Measurements from ENCODE around the gene HEPACAM2.

HEPACAM2 gene

GRCh38 chr7:93226310-93226709 lies at the start of gene HEPACAM2:
Gene HEPACAM2 (minus strand): TSS chr7:93226469.
- no peak for DNase-seq (ENCODE audit: low read depth in 1 of 2, low spot score in 1 of 2)
- no peak for TF ChIP-seq JUND (IDR thresholded peaks at IDR 0.05; ENCODE audit: low read depth)
- in situ Hi-C loops (cut with HindIII; ENCODE audit: low pct_unique_long_range_greater_than_20kb, low sequenced_read_pairs) = no loop called here

GRCh38 chr7:93265220-93265619 lies 39.0 kb upstream of the HEPACAM2 start:
- TF ChIP-seq JUND (IDR thresholded peaks at IDR 0.05; ENCODE audit: low read depth) = no peak
- no peak for DNase-seq (ENCODE audit: low read depth in 1 of 2, low spot score in 1 of 2)
- in situ Hi-C loops (cut with HindIII; ENCODE audit: low pct_unique_long_range_greater_than_20kb, low sequenced_read_pairs) = no loop called here

- in situ Hi-C loops (cut with HindIII; ENCODE audit: low pct_unique_long_range_greater_than_20kb, low sequenced_read_pairs) = no loop called here
- no peak for DNase-seq (ENCODE audit: low read depth in 1 of 2, low spot score in 1 of 2)
- TF ChIP-seq JUND (IDR thresholded peaks at IDR 0.05; ENCODE audit: low read depth) = no peak
Measured at GRCh38 chr7:93262535-93262934, 36.3 kb upstream of the HEPACAM2 start.

DNA sequence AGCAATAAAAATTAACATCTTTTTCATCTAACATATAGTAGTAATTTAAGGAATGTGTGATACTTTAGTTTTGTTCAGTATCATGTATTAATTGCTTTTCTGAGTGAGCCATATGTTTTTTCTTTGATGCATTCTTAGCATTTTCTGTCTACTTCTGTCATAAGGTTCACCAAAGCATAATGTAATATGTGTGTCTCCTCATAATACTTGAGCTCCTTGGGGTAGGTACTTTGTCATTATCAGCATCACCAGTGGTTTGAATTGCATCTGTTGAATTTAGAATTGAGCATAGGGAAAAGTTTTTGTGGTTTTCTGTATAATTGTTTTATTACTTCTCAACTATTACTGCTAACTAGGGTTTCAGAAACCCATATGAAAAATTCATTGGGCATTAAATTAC lies 32.4 kb upstream of the HEPACAM2 start:
- in situ Hi-C loops (cut with HindIII; ENCODE audit: low pct_unique_long_range_greater_than_20kb, low sequenced_read_pairs) = no loop called here
- DNase-seq (ENCODE audit: low read depth in 1 of 2, low spot score in 1 of 2) = no peak
- no peak for TF ChIP-seq JUND (IDR thresholded peaks at IDR 0.05; ENCODE audit: low read depth)

DNA sequence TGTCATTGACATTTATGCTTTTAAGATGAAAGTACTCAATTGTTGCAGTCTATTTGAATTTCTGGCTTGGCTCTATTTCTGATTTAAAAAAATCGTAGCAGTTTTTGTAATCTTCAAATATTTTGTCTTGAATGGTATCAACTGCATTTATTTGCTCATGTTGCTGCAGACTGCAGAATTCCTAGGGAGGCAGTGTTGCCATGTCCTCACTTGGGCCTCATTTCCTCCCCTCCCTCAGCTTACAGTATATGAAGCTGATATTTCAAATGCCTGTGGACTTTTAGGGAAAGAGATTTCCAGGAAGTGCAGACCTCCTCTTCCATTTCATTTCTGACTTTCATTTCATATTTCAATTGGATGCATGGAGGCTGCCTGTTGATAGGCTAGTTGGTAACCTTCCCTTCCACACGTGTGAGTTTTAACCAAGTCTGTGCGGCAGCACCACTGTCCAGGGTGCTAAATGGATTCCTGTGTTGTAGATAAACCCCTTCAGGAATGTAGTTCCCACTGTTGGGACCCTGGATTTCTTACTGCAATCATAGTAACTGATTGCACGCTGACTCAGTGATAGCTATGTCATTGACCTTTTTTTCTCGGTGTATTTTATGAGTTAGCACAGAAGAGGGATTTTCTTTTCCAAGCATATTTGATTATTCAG lies 23.4 kb upstream of the HEPACAM2 start:
- peak in 1 of 2 experiments; percentile 2 for DNase-seq (ENCODE audit: low read depth in 1 of 2, low spot score in 1 of 2)
- TF ChIP-seq JUND (IDR thresholded peaks at IDR 0.05; ENCODE audit: low read depth) = no peak
- in situ Hi-C loops (cut with HindIII; ENCODE audit: low pct_unique_long_range_greater_than_20kb, low sequenced_read_pairs) = no loop called here

DNA sequence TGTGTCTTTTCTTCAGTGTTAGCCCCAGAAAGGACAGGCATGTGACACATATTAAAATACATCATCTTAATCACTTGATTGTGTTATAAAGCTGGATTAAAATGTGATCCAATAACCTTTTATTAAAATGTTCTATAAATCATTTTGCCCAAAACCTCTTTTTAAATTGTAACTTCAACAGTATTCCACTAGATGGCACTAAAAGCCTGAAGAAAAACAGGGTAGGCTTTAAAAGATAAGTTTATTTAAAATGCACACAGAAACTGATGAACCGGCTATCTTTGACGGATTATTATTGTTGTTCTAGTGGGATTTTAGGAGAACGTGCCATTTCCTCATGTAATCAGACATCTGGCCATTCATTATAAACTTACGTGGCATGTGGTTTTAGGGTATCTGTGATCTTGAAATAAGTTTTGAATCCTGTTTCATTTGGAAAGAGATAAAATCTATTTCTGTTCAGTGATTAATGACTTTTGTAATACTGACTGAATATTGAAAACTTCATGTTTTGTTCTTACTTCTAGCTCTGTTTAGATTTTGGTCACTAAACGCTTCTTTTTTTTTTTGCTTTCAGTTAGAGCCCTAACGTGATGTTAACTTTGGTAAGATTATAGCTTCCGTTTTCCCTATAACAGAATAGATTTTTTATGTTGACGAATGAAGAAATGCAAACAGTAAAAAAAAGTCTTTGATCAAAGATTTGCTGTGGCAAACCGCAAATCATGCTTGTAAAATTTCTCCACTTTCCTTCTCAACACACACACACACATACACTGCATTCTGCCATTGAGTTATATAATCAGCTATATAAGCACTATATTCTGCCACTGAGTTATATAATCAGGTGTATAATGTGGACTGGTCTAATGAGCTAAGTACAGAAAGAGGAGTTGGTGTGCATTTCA lies 19.5 kb upstream of the HEPACAM2 start:
- TF ChIP-seq JUND (IDR thresholded peaks at IDR 0.05; ENCODE audit: low read depth) = no peak
- in situ Hi-C loops (cut with HindIII; ENCODE audit: low pct_unique_long_range_greater_than_20kb, low sequenced_read_pairs) = no loop called here
- peak in 1 of 2 experiments; percentile 33 for DNase-seq (ENCODE audit: low read depth in 1 of 2, low spot score in 1 of 2)

DNA sequence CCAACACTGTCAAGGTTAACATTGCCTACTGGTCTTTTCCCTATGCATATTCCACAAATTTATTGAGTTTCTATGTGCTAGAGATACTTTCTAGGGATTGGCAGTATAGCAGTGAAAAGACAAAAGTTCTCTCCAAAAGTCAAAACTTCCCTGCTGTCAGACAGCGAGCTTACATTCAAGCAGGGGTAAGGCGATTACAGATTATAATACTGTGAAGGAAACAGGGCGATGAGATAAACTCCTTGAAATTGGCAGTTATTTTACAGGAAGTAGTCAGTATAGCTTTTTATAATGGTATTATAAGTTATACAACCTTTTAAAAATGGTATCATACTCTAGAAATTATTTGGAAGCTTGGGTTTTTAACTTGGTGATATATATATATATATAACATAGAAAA lies 15.8 kb upstream of the HEPACAM2 start:
- in situ Hi-C loops (cut with HindIII; ENCODE audit: low pct_unique_long_range_greater_than_20kb, low sequenced_read_pairs) = no loop called here
- no peak for TF ChIP-seq JUND (IDR thresholded peaks at IDR 0.05; ENCODE audit: low read depth)
- no peak for DNase-seq (ENCODE audit: low read depth in 1 of 2, low spot score in 1 of 2)

GRCh38 chr7:93239824-93240223 lies 13.6 kb upstream of the HEPACAM2 start:
- TF ChIP-seq JUND (IDR thresholded peaks at IDR 0.05; ENCODE audit: low read depth) = no peak
- no peak for DNase-seq (ENCODE audit: low read depth in 1 of 2, low spot score in 1 of 2)
- in situ Hi-C loops (cut with HindIII; ENCODE audit: low pct_unique_long_range_greater_than_20kb, low sequenced_read_pairs) = no loop called here

DNA sequence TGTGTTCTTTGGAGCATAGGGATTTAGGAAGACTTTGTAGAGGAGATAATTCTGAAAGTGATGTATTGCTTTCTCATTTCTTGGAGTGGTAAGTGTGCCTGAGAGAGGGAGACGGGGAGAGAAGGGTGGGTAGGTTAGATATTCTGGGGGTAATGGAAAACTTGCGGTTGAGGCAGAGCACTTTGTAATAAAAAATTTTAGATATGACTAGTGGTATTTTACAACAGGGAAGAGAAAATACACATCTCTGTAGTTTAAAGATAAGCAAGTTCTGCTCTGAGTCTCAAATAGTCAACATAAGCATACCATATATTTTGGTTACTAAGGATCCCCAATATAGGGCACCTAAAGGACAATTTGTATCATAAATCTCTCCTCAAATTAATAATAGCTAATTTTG lies 12.5 kb upstream of the HEPACAM2 start:
- DNase-seq (ENCODE audit: low read depth in 1 of 2, low spot score in 1 of 2) = no peak
- TF ChIP-seq JUND (IDR thresholded peaks at IDR 0.05; ENCODE audit: low read depth) = no peak
- in situ Hi-C loops (cut with HindIII; ENCODE audit: low pct_unique_long_range_greater_than_20kb, low sequenced_read_pairs) = no loop called here

- in situ Hi-C loops (cut with HindIII; ENCODE audit: low pct_unique_long_range_greater_than_20kb, low sequenced_read_pairs) = no loop called here
- DNase-seq (ENCODE audit: low read depth in 1 of 2, low spot score in 1 of 2) = no peak
- TF ChIP-seq JUND (IDR thresholded peaks at IDR 0.05; ENCODE audit: low read depth) = no peak
Measured at GRCh38 chr7:93238131-93238530, 11.9 kb upstream of the HEPACAM2 start.

DNA sequence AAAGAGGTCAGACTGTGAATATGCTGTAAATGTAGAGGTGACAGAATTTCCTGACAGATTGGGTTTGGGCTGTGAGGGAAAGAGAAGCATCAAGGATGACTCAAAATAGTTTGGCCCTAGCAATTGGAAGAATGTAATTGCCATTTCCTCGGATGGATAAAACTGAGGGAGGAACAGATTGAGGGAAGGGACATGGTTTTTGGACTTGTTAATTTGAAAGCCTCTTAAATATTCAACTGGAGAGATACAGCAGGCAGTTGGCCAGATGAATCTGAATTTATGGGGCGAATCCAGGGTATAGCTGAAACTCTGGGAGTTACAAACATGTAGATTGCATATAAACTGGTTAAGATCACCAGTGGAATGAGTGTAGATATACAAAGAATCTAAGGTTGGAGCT lies 9.3 kb upstream of the HEPACAM2 start:
- no peak for TF ChIP-seq JUND (IDR thresholded peaks at IDR 0.05; ENCODE audit: low read depth)
- DNase-seq (ENCODE audit: low read depth in 1 of 2, low spot score in 1 of 2) = no peak
- in situ Hi-C loops (cut with HindIII; ENCODE audit: low pct_unique_long_range_greater_than_20kb, low sequenced_read_pairs) = no loop called here

DNA sequence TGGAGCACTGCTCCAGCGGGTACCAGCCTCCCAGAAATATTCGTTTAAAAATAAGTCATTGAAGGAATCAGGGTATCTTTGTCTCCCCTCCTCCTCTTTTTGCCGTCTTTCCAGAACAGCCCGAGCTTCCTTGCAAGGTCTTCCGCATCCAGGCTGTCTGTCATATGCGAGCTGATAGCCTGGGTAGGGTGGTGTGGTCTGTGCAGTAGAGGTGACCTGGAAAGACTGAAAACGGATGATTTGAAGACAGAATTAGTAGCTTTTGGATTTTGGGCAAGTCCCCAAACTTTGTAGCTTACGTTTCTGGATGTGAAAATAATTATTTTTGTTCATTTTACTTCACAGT lies 6.4 kb upstream of the HEPACAM2 start:
- TF ChIP-seq JUND (IDR thresholded peaks at IDR 0.05; ENCODE audit: low read depth) = no peak
- peak in 1 of 2 experiments; percentile 2 for DNase-seq (ENCODE audit: low read depth in 1 of 2, low spot score in 1 of 2)
- in situ Hi-C loops (cut with HindIII; ENCODE audit: low pct_unique_long_range_greater_than_20kb, low sequenced_read_pairs) = no loop called here

Data from T47D (cell line).